Measurements from ENCODE around the gene MIA.

DNA sequence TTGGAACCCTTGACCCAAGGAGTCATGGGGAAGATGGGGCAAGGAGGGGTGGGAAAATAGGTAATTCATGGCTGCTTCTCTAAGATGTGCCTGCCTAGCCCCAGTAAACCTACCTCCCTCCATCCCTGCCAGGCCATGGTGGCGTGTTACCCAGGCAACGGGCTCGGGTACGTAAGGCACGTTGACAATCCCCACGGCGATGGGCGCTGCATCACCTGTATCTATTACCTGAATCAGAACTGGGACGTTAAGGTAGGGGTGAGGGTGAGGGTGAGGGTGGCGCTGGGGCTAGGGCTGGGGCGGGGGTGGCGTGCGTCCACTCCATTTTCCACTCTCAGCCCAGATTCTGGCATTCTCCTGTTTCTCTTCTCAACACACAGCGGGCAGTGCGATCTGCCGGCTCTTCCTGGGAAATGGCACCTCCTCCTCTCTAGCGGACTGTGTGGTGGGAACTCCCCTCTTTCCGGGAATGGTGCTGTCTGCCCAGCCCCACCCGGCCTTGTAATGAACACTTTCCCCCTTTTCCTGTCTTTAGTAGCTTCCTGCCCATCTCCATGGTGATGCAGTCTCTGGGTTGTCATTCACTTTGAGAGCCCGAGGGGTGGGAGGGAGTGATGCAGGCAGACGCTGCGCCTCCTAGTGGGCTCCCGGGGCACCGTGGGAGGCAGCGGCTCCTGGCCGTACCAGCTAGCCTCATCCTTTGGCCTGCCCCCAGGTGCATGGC, 31.3 kb downstream of the MIA start:
- TF ChIP-seq POLR2A (IDR thresholded peaks at IDR 0.05) = no peak
- TF ChIP-seq, protein P1, sequence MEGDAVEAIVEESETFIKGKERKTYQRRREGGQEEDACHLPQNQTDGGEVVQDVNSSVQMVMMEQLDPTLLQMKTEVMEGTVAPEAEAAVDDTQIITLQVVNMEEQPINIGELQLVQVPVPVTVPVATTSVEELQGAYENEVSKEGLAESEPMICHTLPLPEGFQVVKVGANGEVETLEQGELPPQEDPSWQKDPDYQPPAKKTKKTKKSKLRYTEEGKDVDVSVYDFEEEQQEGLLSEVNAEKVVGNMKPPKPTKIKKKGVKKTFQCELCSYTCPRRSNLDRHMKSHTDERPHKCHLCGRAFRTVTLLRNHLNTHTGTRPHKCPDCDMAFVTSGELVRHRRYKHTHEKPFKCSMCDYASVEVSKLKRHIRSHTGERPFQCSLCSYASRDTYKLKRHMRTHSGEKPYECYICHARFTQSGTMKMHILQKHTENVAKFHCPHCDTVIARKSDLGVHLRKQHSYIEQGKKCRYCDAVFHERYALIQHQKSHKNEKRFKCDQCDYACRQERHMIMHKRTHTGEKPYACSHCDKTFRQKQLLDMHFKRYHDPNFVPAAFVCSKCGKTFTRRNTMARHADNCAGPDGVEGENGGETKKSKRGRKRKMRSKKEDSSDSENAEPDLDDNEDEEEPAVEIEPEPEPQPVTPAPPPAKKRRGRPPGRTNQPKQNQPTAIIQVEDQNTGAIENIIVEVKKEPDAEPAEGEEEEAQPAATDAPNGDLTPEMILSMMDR (IDR thresholded peaks at IDR 0.05) = peak in 3 of 4 experiments; percentile 78 to 90 (median 89)

Measured in gastroesophageal sphincter (tissue), 3 donors.